T-helper 9 cell (primary cell): ENCODE data around the gene KRTAP5-10.
"Not testable (repeated sequence)": the region's sequence is repeated elsewhere in the genome, so short reads cannot be mapped to it uniquely, and the experiment has no call there.

Source experiments
- DNase-seq: peaks from one replicate; pipeline ENCODE4 v3.0.0-alpha.2; 2020
- total RNA-seq, 2 donors: gene quantifications; one replicate each; lab custom pipeline; 2026; lab: John Stamatoyannopoulos, UW

KRTAP5-10 gene, protein sequence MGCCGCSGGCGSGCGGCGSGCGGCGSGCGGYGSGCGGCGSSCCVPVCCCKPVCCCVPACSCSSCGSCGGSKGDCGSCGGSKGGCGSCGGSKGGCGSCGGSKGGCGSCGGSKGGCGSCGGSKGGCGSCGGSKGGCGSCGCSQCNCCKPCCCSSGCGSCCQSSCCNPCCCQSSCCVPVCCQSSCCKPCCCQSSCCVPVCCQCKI
- total RNA-seq: 0 reads per million in 2 donors

DNA sequence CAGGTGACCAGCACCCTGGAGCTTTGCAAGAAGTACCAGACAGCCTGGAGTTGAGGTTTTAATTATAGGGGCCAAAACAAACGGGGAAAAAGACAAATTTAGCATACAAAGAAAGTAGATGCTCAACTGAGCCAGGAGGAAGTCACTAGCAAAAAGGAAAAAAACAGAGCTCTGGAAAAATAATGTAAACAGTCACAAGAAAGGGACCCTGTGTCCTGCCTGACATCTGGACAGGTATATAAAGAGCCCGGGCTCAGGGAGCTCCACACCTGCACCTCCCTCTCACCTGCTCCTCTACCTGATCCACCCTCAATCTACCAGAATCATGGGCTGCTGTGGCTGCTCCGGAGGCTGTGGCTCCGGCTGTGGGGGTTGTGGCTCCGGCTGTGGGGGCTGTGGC is at the start of gene KRTAP5-10:
KRTAP5-10 (plus strand) TSS at position 301 of the 400 bp plus-strand sequence; CDS start at position 326, 25 bp downstream.
- no peak for DNase-seq

DNA sequence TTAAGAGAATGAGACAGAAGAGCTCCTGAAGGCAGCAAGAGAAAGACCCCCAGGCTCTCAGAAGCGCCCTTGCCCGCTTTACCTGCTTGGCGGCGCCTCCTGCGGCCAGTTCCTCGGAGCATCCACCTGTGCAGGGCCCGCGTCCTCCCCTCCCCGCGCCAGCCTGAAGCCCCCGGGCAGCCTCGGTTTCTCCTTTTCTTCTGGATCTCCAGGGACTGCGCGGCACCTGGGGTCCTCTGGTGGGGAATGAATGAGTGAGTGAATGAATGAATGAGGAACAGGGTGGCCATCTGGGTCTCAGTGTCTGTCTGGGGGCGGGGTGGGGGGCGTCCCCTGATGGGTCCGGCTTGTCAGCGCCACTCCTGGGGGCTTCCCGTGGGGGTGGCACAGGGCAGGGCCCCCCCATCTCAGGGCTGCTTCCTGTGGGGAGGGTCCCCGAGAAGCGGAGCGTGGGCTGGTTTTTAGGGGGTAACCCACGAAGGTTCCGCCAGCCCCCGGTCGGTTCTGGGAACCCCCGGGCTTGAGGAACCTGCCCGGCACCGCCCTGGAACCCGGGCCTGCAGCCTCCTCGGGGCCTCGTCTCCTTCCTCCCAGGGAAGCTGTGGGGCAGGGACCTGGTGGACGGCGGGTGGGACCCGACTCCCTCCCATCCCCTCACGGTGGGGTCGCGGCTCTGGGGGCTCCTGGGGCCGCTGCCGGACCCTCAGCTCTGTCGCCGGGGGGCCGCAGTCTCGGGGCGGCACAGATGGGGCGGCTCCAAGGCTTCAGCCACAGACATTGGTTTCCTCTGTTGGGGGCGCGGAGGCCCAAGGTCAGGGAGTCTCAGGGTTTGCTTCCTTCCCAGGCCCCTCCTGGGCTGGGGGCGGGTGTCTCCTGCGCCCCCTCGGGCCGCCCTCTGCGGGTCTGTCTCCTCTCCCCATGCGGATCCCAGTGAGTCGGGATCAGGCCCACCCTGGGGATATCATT is 46.6 kb upstream of the KRTAP5-10 start:
- no peak for DNase-seq

DNA sequence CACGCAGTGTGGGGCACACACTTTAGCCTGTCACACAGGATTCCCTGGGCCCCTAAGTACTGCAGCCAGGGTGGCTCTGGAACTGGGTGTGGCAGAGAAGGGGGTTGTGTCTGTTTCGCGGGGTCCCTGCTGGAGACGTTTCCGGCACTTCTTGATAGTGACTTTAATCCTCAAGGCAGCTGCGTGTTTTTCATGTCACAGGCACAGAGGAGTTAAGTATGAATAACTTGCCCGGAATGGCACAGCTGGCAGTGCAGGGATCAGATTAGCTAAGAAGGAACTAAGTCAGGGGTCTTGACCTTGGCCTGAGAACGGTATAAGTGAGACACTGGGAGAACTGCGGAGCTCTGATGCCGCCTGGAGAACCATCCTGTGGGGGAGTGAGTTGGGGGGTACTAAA is 45.8 kb upstream of the KRTAP5-10 start:
- no peak for DNase-seq

DNA sequence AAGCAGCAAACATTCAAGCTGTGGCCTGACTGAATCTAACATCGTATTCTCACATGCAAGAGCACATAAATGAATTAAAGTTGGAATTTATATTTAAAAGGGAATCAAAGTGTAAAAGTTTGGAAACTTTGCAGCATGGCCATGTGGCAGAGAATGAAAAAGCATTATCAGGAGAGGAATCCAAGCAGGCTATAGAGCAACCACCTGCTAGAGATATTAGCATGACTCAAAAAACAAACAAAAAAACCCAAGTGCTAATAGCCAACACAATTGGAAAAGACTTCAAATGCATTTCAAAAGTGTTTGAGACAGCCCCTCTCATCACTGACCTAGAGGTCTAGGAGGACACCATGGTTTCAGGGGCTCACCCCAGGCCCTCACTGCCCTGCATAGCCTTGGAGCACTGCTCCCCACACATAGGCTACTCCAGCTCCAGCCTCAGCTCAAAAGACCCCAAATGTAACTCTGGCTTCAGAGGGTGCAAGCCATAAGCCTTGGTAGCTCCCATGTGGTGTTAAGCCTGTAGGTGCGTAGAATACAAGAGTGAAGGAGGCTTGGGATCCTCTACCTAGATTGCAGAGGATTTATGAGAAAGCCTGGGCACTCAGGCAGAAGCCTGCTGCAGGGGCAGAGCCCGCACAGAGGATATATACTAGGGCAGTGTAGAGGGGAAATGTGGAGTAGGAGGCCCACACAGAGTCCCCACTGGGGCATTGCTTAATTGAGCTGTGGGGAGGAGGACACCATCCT is 40.0 kb upstream of the KRTAP5-10 start:
- no peak for DNase-seq

DNA sequence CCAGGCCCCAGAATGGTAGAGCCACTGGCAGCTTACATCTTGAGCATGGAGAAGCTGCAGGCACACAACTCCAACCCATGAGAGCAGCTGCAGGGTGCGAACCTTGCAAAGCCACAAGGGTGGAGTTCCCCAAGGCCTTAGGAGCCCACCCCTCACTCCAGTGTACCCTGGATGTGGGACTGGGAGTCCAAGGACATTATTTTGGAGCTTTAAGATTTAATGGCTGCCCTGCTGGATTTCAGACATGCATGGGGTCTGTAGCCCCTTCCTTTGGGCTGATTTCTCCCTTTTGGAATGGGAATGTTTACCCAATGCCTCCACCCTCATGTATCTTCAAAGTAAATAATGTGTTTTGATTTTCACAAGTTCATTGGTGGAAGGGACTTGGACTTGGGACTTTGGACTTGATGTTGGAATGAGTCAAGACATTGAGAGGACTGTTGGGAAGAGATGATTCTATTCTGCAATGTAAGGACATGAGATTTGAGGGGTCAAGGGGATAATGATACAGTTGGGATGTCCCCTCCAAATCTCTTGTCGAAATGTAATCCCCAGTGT is 39.3 kb upstream of the KRTAP5-10 start:
- DNase-seq: no peak

DNA sequence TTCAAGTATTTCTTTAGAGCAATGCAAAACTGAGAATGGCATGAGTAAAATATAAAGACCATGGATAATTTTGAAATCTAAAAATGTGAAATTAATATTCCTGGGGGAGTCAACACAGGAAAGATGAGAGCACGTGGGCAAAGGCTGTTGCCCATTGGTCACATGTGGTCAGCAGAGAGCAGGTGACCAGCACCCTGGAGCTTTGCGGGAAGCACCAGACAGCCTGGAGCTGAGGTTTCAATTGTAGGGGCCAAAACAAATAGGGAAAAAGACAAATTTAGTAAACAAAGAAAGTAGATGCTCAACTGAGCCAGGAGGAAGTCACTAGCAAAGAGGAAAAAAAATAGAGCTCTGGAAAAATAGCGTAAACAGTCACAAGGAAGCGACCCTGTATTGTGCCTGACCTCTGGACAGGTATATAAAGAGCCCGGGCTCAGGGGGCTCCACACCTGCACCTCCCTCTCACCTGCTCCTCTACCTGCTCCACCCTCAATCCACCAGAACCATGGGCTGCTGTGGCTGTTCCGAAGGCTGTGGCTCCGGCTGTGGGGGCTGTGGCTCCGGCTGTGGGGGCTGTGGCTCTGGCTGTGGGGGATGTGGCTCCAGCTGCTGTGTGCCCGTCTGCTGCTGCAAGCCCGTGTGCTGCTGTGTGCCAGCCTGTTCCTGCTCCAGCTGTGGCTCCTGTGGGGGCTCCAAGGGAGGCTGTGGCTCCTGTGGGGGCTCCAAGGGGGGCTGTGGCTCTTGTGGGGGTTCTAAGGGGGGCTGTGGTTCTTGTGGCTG is 38.4 kb upstream of the KRTAP5-10 start, which contains the start of gene KRTAP5-7:
KRTAP5-7 (plus strand) TSS at position 472 of the 780 bp plus-strand sequence; CDS start at position 506, 34 bp downstream.
- DNase-seq: not testable (repeated sequence)

DNA sequence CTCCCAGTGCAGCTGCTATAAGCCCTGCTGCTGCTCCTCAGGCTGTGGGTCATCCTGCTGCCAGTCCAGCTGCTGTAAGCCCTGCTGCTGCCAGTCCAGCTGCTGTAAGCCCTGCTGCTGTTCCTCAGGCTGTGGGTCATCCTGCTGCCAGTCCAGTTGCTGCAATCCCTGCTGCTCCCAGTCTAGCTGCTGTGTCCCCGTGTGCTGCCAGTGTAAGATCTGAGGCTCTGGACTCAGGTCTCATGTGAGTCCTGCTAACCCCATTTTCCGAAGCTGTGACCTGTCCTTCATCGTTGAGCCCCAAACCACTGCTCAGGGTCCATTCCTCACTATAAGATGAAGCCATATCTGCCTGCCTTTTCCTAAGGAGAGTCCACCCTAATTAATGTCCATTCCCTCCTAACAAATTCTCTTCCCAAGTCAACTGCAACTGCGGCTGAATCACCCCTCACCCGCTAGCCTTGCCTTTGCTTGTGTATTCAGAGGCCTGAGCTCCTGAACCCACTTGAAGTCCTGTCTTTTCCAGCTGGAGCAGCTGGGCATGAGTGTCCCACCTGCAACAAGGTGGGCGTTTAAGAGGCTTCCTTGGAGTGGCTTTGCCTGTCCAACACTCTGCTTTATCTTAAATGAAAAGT is 37.7 kb upstream of the KRTAP5-10 start:
- no peak for DNase-seq

DNA sequence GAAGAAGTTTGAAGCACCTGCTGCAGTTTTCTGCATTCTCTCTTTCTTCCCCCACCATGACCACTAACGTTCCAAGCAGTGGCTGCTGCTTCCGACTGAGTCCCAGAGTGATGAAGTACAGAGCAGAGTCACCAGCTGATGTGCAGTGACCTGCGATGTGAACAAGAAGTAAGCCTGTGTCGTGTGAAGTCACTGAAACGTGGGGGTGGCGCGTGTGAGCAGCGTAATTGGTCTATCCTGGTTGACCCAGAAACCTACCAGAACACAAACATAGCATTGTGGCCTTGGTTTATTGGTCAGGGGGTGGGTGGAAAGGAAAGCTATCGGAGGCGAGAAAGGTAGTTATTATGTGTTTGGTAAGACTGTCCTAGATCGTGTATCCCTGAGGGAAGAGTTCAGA is 34.8 kb upstream of the KRTAP5-10 start:
- DNase-seq: no peak

DNA sequence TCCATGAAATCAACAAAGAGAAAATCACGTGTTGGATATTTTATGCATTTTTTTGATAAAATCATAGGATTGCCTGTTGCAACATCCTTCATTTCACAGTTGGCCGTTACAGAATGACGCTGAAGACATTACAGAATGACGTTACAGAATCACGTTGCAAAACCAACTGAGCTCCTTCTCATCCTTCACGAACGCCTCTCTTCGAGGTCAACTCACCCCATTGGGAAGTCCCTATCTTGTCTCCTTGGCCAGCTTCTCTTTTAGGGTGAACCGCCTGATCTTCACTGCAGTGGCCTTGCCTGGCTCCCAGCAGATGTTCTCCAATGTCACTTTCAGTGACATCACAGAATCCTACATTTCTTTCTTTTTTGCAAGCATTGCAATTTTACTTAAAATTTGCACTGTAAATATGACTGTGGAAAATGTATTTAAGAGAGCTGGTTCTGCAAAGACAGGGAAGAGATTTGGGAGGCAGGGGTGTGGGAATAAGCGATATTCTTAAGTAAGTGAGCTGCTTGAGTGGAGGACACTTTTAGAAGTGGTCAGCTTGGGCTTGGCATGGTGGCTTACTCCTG is 33.2 kb upstream of the KRTAP5-10 start:
- no peak for DNase-seq

DNA sequence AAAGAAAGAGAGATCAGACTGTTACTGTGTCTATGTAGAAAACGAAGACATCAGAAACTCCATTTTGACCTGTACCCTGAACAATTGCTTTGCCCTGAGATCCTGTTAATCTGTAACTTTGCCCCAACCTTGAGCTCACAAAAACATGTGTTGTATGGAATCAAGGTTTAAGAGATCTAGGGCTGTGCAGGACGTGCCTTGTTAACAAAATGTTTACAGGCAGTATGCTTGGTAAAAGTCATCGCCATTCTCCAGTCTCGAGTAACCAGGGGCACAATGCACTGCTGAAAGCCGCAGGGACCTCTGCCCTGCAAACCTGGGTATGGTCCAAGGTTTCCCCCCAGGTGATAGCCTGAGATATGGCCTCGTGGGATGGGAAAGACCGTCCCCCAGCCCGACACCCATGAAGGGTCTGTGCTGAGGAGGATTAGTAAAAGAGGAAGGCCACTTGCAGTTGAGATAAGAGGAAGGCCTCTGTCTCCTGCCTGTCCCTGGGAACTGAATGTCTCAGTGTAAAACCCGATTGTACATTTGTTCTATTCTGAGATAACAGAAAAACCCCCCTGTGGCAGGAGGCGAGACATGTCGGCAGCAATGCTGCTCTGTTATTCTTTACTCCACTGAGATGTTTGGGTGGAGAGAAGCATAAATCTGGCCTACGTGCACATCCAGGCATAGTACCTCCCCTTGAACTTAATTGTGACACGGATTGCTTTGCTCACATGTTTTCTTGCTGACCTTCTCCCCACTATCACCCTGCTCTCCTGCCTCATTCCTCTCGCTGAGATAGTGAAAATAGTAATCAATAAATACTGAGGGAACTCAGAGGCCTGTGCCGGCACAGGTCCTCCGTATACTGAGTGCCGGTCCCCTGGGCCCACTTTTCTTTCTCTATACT is 30.4 kb upstream of the KRTAP5-10 start:
- not testable (repeated sequence) for DNase-seq

DNA sequence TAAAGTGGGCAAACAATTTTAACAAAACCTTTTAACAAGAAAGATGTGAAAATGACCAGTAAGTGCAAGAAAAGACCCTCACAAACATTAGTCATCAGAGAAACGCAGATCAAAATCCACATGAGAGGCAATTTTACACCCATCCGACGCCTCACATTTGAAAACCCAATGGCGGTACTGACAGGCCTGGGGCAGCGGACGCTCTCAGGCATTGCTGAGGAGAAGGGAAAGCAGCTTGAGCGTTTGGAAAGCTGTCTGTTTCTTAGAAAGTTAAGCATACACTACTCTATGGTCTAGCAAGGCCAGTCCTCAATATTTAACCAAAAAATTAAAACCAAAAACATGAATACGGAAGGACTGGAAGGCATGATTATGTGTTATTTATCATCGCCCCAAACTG is 29.5 kb upstream of the KRTAP5-10 start:
- no peak for DNase-seq

DNA sequence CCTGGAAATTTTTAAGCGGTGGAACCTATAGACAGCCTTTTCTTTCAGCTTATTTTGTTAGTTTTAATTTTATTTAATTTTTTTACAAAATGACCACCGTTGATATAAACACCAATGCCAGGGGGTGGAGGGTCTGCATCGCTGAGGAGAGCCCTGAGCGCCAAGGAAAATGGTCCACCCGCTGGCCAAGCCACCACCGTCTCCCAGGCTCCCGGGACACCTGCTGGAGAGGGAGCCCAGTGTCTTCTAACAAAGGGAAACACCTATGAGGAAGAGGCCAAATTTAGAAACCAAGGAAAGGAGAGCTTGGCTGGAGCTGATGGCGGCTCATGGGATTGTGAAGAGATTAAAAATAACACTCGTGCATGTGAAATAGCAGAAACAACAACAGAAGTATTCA is 27.8 kb upstream of the KRTAP5-10 start:
- no peak for DNase-seq

DNA sequence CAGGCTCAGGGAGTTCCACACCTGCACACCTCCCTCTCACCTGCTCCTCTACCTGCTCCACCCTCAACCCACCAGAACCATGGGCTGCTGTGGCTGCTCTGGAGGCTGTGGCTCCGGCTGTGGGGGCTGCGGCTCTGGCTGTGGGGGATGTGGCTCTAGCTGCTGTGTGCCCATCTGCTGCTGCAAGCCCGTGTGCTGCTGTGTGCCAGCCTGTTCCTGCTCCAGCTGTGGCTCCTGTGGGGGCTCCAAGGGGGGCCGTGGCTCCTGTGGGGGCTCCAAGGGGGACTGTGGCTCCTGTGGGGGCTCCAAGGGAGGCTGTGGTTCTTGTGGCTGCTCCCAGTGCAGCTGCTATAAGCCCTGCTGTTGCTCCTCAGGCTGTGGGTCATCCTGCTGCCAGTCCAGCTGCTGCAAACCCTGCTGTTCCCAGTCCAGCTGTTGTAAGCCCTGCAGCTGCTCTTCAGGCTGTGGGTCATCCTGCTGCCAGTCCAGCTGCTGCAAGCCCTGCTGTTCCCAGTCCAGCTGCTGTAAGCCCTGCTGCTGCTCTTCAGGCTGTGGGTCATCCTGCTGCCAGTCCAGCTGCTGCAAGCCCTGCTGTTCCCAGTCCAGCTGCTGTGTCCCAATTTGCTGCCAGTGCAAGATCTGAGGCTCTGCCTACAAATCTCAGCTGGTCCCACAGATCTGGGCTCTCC is 27.2 kb upstream of the KRTAP5-10 start, which contains the start of gene KRTAP5-8:
KRTAP5-8 (plus strand) TSS at position 49 of the 689 bp plus-strand sequence; CDS start at position 80, 31 bp downstream.
- DNase-seq: not testable (repeated sequence)

DNA sequence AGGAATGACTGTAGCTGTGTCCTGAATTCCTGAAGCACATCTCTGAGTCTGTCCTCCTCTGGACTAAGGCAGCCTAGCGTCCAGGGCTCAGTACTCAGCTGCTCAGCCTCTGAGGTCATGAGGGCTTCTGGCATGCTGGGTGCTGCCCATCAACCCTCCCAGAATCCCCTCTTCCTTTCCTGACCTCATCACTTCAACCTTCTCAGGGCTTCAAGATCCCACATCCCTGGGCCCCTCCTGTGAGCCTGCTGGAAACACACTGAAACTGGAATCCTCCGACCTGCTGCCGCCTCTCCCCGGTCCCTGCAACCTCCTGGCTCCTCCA is 26.7 kb upstream of the KRTAP5-10 start:
- DNase-seq: no peak

DNA sequence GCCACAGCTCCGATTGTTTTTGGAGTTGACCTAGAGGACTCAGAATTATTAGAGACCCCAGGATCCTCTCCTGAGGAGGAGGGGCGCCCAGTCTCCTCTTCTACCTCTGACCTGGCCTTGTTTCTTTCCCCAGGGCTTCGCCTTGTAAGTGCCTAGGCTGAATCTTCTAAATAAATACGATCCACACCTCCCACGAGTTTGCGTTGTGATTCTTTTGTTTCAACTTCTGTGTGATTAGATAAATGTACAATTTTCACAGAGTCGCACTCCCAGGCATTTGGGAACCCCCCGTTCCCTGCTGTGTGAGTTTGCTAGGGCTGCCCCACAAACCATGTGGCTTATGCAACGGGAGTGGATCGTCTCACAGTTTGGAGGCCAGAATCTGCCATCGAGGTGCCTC is 26.3 kb upstream of the KRTAP5-10 start:
- DNase-seq: no peak

DNA sequence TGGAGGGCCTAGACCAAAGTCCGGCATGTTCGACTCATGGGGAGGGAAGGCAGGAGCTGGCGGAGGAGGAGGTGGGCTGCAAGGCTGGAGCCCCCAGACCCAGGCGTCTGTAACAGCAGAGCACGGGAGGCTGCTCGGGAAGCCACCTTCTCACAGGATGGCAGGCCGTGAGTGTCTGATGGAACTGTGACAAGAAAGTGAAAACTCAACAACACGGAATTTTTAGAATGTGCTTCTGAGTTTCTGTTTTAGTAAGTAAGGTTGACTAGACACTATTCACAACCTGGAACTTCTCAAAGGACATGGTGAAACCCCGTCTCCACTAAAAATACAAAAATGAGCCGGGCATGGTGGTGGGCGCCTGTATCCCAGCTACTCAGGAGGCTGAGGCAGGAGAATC is 25.4 kb upstream of the KRTAP5-10 start:
- DNase-seq: not testable (repeated sequence)

DNA sequence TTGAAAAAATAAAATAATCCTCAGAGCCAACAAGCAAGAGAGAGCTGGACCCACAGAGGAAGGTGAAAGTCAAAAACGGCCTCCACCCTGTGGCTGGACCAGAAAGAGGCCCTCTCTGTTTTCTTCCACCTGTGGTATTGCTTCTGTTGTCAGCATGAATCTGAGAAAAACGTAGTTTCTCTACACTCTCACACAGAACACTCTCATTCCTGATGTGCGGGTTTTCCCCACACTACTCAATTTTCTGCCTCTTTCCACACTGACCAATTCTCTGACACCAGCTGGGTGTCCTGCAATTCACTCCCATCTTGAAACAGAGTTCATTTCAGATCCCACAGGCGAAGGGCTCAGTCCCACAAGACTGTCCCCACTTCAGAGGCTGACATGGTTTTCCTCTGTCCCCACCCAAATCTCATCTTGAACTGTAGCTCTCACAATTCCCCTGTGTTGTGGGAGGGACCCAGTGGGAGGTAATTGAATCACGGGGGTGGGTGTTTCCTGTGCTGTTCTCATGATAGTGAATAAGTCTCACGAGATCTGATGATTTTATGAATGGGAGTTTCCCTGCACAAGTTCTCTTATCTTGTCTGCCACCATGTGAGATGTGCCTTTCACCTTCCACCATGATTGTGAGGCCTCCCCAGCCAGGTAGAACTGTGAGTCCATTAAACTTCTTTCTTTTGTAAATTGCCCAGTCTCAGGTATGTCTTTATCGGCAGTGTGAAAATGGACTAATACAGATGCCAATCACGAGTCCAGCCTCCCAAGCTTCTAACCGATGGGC is 24.6 kb upstream of the KRTAP5-10 start:
- DNase-seq: not testable (repeated sequence)

DNA sequence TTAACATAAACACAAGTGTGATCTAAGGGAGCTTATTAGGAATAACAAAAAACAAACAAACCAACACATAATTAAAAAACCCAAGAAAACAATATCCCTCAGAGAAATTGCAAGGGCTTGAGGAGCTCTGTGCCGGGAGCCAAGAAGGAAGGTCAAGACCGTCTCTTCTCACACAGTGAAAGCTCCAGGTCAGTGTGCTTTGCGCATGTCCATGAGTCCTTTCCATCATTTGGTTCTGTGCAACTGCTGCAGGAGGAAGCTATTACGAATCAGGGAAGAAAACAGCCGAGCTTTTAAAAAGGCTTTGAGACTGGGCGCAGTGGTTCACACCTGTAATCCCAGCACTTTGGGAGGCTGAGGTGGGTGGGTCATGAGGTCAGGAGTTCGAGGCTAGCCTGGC is 23.0 kb upstream of the KRTAP5-10 start:
- DNase-seq: no peak
